Loucy (cell line): ENCODE results near the gene CAMK2G.
"Not testable (repeated sequence)": the region's sequence is repeated elsewhere in the genome, so short reads cannot be mapped to it uniquely, and the experiment has no call there.

Experiments used
- H2AFZ ChIP-seq: fragments of 200-600 bp; sonication (generic); 2 replicates; pipeline ENCODE4 v1.6.0; 2016; ENCODE audit warnings: antibody characterized with exemption, mild to moderate bottlenecking, low read length, moderate library complexity
- H3F3A ChIP-seq: fragments of 200-600 bp; 2 replicates; pipeline ENCODE4 v1.6.0; 2016; ENCODE audit warnings: antibody characterized with exemption, low read depth, mild to moderate bottlenecking
- H3K27me3 ChIP-seq: fragments of 200-600 bp; sonication (generic); 2 replicates; pipeline ENCODE4 v1.6.1; 2014; ENCODE audit warnings: low read length, mild to moderate bottlenecking; ENCODE audit not compliant: insufficient read depth, poor library complexity, severe bottlenecking
- H3K36me3 ChIP-seq: fragments of 200-600 bp; sonication (generic); 2 replicates; pipeline ENCODE4 v1.6.1; 2016; ENCODE audit warnings: low read length; ENCODE audit not compliant: insufficient read depth
- H3K4me1 ChIP-seq: fragments of 200-600 bp; sonication (generic); 2 replicates; pipeline ENCODE4 v1.5.1; 2014; ENCODE audit warnings: low read length, mild to moderate bottlenecking; ENCODE audit not compliant: insufficient read depth, poor library complexity, severe bottlenecking
- H3K4me2 ChIP-seq: fragments of 200-600 bp; sonication (generic); 2 replicates; pipeline ENCODE4 v1.6.0; 2014; ENCODE audit warnings: antibody characterized with exemption, low read length, low read depth, mild to moderate bottlenecking; ENCODE audit not compliant: poor library complexity, severe bottlenecking
- H3K4me3 ChIP-seq: fragments of 200-600 bp; sonication (generic); 2 replicates; pipeline ENCODE4 v1.5.1; 2014; ENCODE audit warnings: low read length, mild to moderate bottlenecking, mixed read lengths; ENCODE audit not compliant: poor library complexity, severe bottlenecking
- H3K79me2 ChIP-seq: fragments of 200-600 bp; sonication (generic); 2 replicates; pipeline ENCODE4 v1.6.1; 2014; ENCODE audit warnings: low read length; ENCODE audit not compliant: insufficient read depth
- H3K9ac ChIP-seq: fragments of 200-600 bp; sonication (generic); 2 replicates; pipeline ENCODE4 v1.6.0; 2014; ENCODE audit warnings: mild to moderate bottlenecking, low read depth, low read length, moderate library complexity; ENCODE audit not compliant: poor library complexity, severe bottlenecking
- H3K9me2 ChIP-seq: fragments of 200-600 bp; sonication (generic); replicated peaks from 2 replicates; pipeline ENCODE4 v1.6.1; 2016; ENCODE audit warnings: low read depth, low read length, mixed read lengths
- H3K9me3 ChIP-seq: fragments of 200-600 bp; sonication (generic); 2 replicates; pipeline ENCODE4 v1.6.1; 2014; ENCODE audit warnings: mild to moderate bottlenecking, antibody characterized with exemption, low read length, low read depth; ENCODE audit not compliant: insufficient read depth
- H4K20me1 ChIP-seq: fragments of 200-600 bp; sonication (generic); 2 replicates; pipeline ENCODE4 v1.6.0; 2014; ENCODE audit warnings: antibody characterized with exemption, low read length, mild to moderate bottlenecking; ENCODE audit not compliant: insufficient read depth, poor library complexity, severe bottlenecking
- EZH2phosphoT487 ChIP-seq: fragments of 200-600 bp; IDR thresholded peaks from 2 replicates; pipeline ENCODE4 v1.6.1; 2018; ENCODE audit warnings: antibody characterized with exemption, mild to moderate bottlenecking, moderate library complexity, borderline replicate concordance
- TF ChIP-seq, protein P1 (sequence below): fragments of 200-600 bp; sonication (generic); conservative IDR thresholded peaks from 2 replicates; pipeline ENCODE4 v1.5.1; 2014; ENCODE audit warnings: mild to moderate bottlenecking, antibody characterized with exemption, low read length

The CAMK2G gene

DNA sequence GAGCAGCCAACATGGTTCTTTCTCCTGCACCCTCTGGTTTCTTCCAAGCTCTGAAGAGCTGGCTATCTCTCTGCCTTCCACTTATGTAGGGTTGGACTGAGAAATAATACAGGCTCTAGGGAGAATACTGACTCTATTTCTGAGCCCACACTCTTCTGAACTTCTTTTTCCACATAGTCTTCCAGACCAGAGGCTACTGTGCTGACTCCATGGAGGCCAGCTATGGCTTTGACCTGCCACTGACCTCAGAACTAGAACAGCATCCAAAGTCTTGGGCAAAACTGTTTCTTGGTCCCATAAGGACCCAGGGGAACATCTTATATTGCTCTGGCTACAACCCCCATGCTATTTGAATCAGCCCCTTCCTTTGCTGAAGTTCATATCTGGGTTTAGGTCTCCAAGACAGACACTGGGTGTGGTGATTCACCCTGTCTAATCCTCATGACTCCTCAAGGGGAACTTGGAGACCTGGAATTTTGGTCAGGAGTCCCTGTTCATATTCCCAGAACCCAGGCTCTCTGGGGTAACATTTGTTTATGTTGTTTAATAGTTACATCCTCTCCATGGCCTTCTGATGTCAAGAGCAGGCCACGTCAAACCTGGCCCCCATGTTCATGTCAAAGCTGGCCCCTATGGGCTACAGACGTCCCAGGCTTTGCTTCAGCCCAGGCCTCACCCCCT is 24.5 kb upstream of the CAMK2G start:
- Histone ChIP-seq H3K9me3 (no peaks in the 10 kb centered on the region), H2AFZ (no peak overlapping the region), H3K4me2 (no peak overlapping the region), H3K9ac (no peak overlapping the region), H3K4me3 (no peak overlapping the region), H3K27me3 (no peaks in the 10 kb centered on the region), H3K36me3 (no peaks in the 10 kb centered on the region), H3K4me1 (peaks cover 25% of the 10 kb centered on the region), H3K79me2 (no peaks in the 10 kb centered on the region), H4K20me1 (no peaks in the 10 kb centered on the region), H3F3A (no peaks in the 10 kb centered on the region), H3K9me2 (no peaks in the 10 kb centered on the region)
- no peak for TF ChIP-seq EZH2phosphoT487
- TF ChIP-seq, protein P1, sequence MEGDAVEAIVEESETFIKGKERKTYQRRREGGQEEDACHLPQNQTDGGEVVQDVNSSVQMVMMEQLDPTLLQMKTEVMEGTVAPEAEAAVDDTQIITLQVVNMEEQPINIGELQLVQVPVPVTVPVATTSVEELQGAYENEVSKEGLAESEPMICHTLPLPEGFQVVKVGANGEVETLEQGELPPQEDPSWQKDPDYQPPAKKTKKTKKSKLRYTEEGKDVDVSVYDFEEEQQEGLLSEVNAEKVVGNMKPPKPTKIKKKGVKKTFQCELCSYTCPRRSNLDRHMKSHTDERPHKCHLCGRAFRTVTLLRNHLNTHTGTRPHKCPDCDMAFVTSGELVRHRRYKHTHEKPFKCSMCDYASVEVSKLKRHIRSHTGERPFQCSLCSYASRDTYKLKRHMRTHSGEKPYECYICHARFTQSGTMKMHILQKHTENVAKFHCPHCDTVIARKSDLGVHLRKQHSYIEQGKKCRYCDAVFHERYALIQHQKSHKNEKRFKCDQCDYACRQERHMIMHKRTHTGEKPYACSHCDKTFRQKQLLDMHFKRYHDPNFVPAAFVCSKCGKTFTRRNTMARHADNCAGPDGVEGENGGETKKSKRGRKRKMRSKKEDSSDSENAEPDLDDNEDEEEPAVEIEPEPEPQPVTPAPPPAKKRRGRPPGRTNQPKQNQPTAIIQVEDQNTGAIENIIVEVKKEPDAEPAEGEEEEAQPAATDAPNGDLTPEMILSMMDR, result no peak

DNA sequence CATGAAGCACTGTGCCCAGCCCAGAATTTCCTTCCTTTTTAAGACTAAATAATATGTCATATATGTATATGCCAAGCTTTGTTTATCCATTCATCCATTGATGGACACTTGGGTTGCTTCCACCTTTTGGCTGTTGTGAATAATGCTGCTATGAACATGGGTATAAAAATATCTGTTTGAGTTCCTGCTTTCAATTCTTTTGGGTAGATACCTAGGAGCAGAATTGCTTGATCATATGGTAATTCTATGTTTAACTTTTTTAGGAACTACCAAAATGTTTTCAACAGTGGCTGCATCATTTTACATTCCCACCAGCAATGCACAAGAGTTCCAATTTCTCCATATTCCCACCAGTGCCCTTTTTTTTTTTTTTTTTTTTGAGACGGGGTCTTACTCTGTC is 23.3 kb upstream of the CAMK2G start:
- peaks cover 25% of the 10 kb centered on the region for H3K4me1 ChIP-seq
- no peaks in the 10 kb centered on the region for H3K9me2 ChIP-seq
- H3K4me3 ChIP-seq, result no peak overlapping the region
- no peak overlapping the region for H3K9ac ChIP-seq
- H3K4me2 ChIP-seq, result no peak overlapping the region
- H2AFZ ChIP-seq, result no peak overlapping the region
- H3K9me3 ChIP-seq, result no peaks in the 10 kb centered on the region
- H3K27me3 ChIP-seq, result no peaks in the 10 kb centered on the region
- H3K79me2 ChIP-seq, result no peaks in the 10 kb centered on the region
- no peak for TF ChIP-seq EZH2phosphoT487
- TF ChIP-seq, protein P1, result no peak
- no peaks in the 10 kb centered on the region for H3K36me3 ChIP-seq
- H3F3A ChIP-seq, result no peaks in the 10 kb centered on the region
- H4K20me1 ChIP-seq, result no peaks in the 10 kb centered on the region

DNA sequence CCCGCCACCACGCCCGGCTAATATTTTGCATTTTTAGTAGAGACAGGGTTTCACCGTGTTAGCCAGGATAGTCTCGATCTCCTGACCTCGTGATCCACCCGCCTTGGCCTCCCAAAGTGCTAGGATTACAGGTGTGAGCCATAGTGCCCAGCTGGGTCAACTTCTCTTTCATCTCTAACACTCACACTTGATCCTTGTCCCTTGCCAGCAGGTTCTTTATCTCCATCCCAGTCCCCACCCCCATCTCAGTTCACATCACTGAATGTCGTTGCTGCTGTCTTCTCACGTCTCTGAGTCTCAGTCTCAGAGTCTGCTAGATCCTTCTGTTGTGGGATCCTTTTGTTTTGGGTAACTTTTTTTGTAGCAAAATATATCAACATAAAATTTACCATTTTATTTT is 21.0 kb upstream of the CAMK2G start:
- H3K4me1 ChIP-seq, result peaks cover 16% of the 10 kb centered on the region
- H4K20me1 ChIP-seq, H3K36me3 ChIP-seq, H3K79me2 ChIP-seq, H3K27me3 ChIP-seq, H3K4me3 ChIP-seq, H3K9ac ChIP-seq, H3F3A ChIP-seq, H2AFZ ChIP-seq, H3K9me3 ChIP-seq, H3K4me2 ChIP-seq, H3K9me2 ChIP-seq: not testable (repeated sequence)
